AG10803 (cell line): ENCODE data around the gene MYADM.

Experiments used
- DNase-seq: peaks from one replicate; pipeline ENCODE4 v3.0.0; 2010; ENCODE audit warnings: low read depth
- H3K4me3 ChIP-seq: 2 replicates; pipeline ENCODE4 v1.5.1; 2011; ENCODE audit warnings: mild to moderate bottlenecking, low read length, control low read depth
- TF ChIP-seq, protein P1 (sequence below): conservative IDR thresholded peaks from 2 replicates; pipeline ENCODE4 v1.5.1; 2011; ENCODE audit warnings: mild to moderate bottlenecking, low read length, control low read depth, inconsistent platforms

The MYADM gene

DNA sequence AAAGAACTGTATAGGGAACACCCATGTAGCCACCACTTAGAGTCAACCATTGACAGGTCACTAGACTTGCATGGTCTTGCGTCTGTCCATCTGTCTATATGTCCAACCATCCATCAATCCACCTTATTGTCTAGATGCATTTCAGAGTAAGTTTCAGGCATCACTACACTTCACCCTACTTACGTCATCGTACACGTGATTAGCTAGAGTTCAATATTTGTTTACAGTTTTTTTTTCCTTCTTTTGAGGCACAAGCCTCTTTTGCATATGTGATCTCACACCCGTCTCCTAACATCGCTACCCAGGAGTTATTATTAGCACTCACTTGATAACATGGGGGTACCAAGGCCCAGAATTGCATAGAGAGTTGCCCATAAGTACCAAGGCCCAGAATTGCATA, 48.3 kb downstream of the MYADM start:
- DNase-seq, result no peak
- no peak overlapping the region for H3K4me3 ChIP-seq
- TF ChIP-seq, protein P1, sequence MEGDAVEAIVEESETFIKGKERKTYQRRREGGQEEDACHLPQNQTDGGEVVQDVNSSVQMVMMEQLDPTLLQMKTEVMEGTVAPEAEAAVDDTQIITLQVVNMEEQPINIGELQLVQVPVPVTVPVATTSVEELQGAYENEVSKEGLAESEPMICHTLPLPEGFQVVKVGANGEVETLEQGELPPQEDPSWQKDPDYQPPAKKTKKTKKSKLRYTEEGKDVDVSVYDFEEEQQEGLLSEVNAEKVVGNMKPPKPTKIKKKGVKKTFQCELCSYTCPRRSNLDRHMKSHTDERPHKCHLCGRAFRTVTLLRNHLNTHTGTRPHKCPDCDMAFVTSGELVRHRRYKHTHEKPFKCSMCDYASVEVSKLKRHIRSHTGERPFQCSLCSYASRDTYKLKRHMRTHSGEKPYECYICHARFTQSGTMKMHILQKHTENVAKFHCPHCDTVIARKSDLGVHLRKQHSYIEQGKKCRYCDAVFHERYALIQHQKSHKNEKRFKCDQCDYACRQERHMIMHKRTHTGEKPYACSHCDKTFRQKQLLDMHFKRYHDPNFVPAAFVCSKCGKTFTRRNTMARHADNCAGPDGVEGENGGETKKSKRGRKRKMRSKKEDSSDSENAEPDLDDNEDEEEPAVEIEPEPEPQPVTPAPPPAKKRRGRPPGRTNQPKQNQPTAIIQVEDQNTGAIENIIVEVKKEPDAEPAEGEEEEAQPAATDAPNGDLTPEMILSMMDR, result no peak

DNA sequence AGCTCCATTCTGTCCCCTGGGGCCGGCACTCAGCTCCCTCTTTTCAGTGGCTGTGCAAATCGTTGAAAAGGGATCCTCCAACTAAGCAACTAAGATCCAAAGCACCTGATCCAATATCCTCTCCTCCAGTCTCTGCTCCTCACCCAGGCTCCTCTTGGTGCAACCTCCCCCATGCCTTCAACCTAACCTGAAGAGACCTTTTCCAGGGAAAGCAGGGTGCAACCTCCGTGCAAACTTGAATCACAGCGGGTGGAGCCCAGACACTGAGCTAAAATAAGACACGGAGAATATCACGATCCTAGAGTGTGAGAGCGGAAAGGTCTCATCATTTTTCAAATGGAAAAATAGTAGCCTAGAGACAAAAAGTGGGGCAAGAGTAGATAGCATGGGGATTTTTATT, 49.7 kb downstream of the MYADM start:
- DNase-seq, result no peak
- TF ChIP-seq, protein P1, result no peak
- H3K4me3 ChIP-seq, result no peak overlapping the region
